CD4-positive, alpha-beta T cell treated with Interleukin-4 for 1 hour (primary cell): Measurements from ENCODE around the gene SUN3.
"Not testable (repeated sequence)": the region's sequence is repeated elsewhere in the genome, so short reads cannot be mapped to it uniquely, and the experiment has no call there.

Source experiments
- DNase-seq, 2 donors: peaks; one replicate each; pipeline ENCODE4 v3.0.0-alpha.2; 2020 to 2022

The SUN3 gene

DNA sequence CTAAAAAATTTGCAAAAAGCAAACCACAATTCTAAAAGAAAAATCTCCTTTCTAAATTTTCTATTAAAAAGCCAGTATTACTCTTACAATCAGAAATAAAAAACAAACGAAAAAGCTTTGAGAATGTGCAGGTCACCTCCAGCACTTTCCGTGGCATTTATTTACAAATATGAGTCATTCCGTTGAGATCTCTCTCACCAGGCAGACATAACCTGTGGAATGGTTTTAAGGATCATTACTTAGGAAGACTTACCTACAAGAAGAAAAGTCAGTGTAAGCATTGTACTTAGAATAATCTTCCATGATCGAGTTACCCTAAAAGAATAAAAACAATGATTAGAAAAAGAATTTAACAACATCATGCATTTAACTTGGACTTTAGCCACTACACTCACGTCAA, 3.3 kb downstream of the SUN3 start:
- no peak for DNase-seq

DNA sequence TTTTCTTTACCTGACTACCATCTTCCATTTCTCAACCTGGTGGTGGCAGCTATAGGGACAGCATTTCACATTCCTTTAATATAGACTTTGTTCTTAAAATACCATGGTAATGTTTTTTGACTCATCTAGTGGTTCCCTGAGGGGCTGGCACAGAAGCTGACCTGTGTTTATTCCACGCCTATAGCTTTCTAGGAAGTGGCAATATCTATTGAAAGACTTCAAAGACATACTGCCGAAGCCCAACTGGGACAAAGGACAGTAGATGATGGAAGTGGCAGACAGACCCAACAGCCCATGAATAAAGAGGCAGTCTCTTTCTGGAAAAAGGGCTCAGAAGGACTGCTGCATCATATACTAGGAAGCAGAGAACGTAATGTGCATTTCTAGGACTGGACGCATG, 11.2 kb downstream of the SUN3 start:
- no peak for DNase-seq

DNA sequence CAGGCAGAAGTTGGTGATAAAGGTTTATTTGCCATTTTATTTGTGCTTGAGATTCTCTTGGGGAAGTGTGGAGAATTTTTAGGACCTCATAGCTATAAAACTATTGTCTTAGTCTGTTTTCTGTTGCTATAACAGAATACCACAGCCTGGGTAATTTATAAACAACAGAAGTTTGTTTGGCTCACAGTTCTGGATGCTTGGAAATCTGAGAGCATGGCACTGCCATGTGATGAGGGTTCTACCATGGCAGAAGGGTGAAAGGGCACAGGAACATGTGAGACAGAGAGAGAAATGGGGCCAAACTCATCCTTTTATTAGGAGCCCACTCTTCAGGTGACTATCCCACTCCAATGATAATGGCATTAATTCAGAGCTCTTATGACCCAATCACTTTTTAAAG, 12.3 kb downstream of the SUN3 start:
- no peak for DNase-seq

DNA sequence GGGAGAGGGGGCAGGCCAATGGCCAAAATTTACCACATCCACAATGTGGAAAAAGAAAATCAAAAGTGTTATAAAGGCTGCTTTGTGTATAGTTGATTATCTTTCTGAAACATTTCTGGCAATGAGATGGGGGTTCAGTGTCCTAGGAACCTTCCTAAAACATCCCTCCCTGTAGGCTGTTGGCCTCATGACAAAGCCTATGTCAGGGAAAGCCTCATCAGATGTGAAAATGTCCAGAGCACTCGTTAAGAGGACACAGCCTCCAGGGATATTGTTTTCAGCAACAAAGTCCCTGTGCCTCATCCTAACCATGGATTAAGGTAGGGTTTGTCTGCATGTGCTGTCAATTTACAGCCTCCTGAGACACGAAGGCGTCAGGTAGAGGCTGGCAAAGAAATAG, 17.0 kb downstream of the SUN3 start:
- no peak for DNase-seq

DNA sequence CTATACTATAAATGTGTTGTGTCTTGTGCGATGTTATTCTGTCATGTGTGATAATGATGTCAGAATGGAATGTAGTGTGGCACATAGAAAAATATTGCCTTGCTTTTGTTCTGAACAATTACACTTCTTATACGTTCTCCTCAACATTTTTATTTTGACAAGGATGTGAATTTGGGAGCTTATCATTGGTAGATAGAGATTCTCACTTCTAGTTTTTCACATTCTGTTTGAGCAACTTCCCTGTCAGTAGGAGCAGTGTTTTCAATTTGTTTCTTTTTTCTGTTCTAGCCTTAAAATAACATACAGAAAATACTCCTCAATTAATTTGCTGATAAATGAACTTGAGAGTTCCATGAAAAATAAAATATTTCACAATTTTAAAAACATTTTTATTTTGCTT, 17.6 kb downstream of the SUN3 start:
- no peak for DNase-seq

GRCh38 chr7:48009954-48010353, 19.0 kb downstream of the SUN3 start:
- DNase-seq: no peak

- no peak for DNase-seq
These were observed 19.6 kb downstream of the SUN3 start for GRCh38 chr7:48009257-48009656.

- DNase-seq: no peak
These were observed 22.0 kb downstream of the SUN3 start for GRCh38 chr7:48006866-48007265.

DNA sequence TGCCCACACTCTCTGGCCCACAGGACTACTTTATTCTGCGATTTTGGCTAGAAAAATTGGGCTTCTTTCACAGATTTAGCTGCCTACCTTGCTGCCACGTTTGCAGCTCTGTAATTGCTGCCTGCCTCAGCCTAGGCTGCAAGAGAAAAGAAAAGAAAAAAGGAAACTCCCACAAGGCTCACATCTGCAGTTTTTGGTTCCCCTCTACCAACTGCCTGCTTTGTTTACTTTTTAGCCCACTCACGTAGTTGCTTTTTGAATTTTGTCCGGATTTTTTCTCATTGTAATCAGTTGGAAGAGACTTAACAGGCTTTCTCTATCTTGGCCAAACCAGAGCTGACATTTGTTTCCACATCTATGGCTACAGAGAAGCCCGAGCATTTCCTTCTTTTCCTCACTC, 24.3 kb downstream of the SUN3 start:
- DNase-seq: no peak

DNA sequence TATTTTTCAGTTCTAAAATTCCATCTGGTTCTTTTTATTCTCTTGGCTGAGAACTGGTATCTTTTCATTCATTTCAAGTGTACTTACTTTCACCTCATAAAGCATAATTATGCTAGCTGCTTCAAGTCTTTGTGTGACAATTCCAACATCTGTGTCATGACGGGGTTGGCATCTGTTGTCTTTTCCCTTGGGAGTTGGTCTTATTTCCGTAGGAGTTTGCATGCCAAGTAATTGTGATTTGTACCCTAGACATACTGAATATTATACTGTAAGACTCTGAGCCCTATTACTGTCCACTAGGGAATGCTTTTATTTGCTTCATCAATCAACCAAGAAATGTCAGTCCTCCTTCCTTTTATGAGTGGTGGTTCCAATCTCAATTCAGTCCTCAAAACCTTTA, 24.9 kb downstream of the SUN3 start:
- no peak for DNase-seq

DNA sequence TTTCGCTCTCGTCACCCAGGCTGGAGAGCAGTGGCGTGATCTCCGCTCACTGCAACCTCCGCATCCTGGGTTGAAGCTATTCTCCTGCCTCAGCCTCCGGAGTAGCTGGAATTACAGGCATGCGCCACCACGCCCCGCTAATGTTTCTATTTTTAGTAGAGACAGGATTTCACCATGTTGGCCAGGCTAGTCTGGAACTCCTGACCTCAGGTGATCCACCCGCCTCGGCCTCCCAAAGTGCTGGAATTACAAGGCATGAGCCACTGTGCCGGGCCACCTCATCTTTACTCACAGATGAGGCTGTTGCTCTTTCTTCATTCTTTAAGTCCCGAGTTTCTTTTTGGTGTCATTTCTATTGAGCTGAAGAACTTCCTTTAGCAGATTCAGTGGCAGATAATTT, 28.7 kb downstream of the SUN3 start:
- not testable (repeated sequence) for DNase-seq

DNA sequence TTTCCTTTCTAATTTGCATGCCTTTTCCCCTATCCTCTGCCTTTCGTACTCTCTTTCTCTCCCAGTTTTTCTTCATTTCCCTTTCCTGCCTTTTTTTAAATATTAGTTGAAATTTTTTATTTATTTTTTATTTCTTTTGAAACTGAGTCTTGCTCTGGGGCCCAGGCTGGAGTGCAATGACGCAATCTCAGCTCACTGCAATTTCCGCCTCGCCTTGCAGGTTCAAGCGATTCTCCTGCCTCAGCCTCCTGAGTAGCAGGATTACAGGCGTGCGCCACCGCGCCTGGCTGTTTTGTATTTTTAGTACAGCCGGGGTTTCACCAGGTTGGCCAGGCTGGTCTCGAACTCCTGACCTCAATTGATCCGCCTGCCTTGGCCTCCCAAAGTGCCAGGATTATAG, 29.5 kb downstream of the SUN3 start:
- no peak for DNase-seq

- no peak for DNase-seq
These were observed 36.5 kb downstream of the SUN3 start for GRCh38 chr7:47992446-47992845.

- DNase-seq: peak; percentile 86
These were observed 37.1 kb downstream of the SUN3 start for GRCh38 chr7:47991741-47992311.

DNA sequence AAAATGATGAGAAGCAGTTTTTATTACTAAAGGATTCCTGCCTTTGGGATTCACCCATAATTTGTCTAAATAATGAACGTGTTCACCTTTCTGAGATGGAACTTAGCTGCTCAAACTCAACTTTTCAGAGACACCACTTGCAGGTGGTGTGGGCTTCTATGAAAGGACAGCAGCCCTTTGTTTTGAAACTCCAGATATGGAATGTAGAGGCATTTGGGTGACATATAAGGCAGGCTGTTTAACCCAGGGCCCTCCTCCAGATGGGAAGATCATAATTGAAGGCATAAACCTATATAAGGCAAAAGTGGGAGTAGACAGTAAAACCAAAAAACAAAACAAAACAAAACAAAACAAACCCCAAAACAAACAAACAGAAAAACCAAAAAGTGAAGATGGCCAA, 37.6 kb downstream of the SUN3 start:
- no peak for DNase-seq

GRCh38 chr7:47990592-47990991, 38.3 kb downstream of the SUN3 start:
- no peak for DNase-seq

DNA sequence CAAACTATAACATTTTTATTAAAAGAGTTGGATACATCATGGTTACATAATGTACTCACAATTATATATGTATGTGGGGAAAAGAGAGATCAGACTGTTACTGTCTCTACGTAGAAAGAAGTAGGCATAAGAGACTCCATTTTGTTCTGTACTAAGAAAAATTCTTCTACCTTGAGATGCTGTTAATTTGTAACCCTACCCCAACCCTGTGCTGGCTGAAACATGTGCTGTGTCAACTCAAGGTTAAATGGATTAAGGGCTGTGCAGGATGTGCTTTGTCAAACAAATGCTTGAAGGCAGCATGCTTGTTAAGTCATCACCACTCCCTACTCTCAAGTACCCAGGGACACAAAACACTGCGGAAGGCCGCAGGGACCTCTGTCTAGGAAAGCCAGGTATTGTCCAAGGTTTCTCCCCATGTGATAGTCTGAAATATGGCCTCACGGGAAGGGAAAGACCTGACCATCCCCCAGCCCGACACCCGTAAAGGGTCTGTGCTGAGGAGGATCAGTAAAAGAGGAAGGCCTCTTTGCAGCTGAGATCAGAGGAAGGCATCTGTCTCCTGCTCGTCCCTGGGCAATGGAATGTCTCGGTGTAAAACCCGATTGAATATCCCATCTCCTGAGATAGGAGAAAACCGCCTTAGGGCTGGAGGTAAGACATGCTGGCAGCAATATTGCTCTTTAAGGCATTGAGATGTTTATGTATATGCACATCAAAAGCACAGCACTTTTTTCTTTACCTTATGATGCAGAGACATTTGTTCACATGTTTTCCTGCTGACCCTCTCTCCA, 39.1 kb downstream of the SUN3 start:
- not testable (repeated sequence) for DNase-seq

GRCh38 chr7:47988496-47989386, 40.2 kb downstream of the SUN3 start:
- DNase-seq: no peak

GRCh38 chr7:47982610-47983009, 46.3 kb downstream of the SUN3 start:
- DNase-seq: no peak

GRCh38 chr7:47980648-47981047, 48.3 kb downstream of the SUN3 start:
- not testable (repeated sequence) for DNase-seq

DNA sequence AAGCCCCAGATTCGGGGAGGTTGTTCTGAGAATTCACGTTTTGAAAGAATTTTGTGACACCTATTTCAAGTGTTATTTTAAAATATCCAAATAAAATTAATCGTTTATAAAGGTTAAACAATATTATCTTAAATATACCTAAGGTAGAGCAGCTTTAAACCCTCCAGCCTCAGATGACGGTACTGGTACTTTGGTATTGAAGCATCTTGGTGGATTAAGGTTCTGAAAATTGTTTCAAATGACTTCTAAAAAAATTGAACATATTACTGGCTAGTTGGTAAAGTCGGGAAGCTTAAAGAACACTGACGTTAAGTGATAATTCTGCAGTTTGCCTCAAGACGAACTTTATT, 49.1 kb downstream of the SUN3 start:
- no peak for DNase-seq

DNA sequence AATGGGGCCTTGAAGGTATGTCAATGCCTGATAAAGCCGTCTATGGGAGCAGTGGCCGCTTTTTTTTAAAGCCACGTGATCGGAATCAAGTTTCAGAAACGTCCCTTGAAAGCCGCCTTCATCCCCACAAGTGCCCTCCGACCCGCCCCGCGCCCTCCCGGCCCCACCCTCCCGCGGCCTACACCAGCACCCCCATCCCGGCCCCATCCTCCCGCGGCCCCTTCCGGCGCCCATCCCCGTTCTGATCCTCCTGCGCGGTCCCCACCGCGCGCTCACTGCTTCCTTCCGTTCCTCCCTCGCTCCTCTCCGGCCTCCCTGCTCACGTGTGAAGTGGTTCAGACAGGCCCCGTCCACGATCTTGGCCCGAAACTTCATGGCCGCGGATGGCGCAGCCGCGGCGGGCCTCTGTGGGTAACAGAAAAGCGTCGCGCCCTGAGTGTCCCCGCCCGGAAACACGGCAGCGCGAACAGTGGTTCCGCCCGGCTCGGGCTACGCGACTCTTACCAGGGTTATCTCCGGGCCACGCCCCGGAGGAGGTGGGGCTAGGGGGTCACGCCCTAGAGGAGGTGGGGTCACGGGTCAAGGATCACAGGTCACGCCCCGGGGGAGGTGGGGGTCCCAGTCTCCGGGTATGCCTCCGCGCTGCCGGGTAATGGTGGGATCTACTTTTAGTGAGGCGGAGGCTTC, 49.6 kb downstream of the SUN3 start, which contains the start of gene HUS1:
HUS1 (minus strand) TSS at position 471 of the 687 bp plus-strand sequence; CDS start at position 375, 96 bp downstream.
- DNase-seq: peak; percentile 94 to 97

GRCh38 chr7:47978790-47979144, 50.1 kb downstream of the SUN3 start:
- no peak for DNase-seq
